HG03469 (cell line): Measurements from ENCODE around the gene TEX28.
A peak's percentile ranks its signal among the peaks of the same experiment; 100 is the strongest.
"Not testable (repeated sequence)": the region's sequence is repeated elsewhere in the genome, so short reads cannot be mapped to it uniquely, and the experiment has no call there.

ENCODE experiments used
- ATAC-seq: cut with Tn5 transposase; IDR thresholded peaks from one replicate; pipeline ENCODE4 v1.9.1; 2021; ENCODE audit warnings: mild to moderate bottlenecking, moderate library complexity, moderate number of reproducible peaks; ENCODE audit not compliant: unreplicated experiment

The TEX28 gene

GRCh38 chrX:154312116-154312515, 17.2 kb upstream of the TEX28 start:
- ATAC-seq: no peak

- no peak for ATAC-seq
Observed at GRCh38 chrX:154310616-154311536, 16.0 kb upstream of the TEX28 start.

- no peak for ATAC-seq
Observed at GRCh38 chrX:154309041-154309775, 14.3 kb upstream of the TEX28 start.

- no peak for ATAC-seq
Observed at GRCh38 chrX:154308108-154308946, 13.4 kb upstream of the TEX28 start.

- no peak for ATAC-seq
Observed at GRCh38 chrX:154307202-154307601, 12.3 kb upstream of the TEX28 start.

GRCh38 chrX:154305541-154306205, 10.7 kb upstream of the TEX28 start:
- no peak for ATAC-seq

GRCh38 chrX:154304846-154305245, 9.9 kb upstream of the TEX28 start:
- no peak for ATAC-seq

- ATAC-seq: no peak
Observed at GRCh38 chrX:154303476-154303875, 8.6 kb upstream of the TEX28 start.

GRCh38 chrX:154302998-154303397, 8.1 kb upstream of the TEX28 start:
- ATAC-seq: not testable (repeated sequence)

GRCh38 chrX:154300816-154301215, 5.9 kb upstream of the TEX28 start:
- ATAC-seq: no peak

GRCh38 chrX:154298312-154298711, 3.4 kb upstream of the TEX28 start:
- ATAC-seq: no peak

- no peak for ATAC-seq
Observed at GRCh38 chrX:154296731-154297130, 1.8 kb upstream of the TEX28 start.

GRCh38 chrX:154295664-154296310, 863 bp upstream of the TEX28 start, which contains the start of gene TKTL1:
TSS of gene TKTL1 (plus strand) at chrX:154295795. CDS start at chrX:154295860, 65 bp downstream.
- ATAC-seq: no peak

- not testable (repeated sequence) for ATAC-seq
Observed at GRCh38 chrX:154286406-154286805, 8.5 kb downstream of the TEX28 start.

GRCh38 chrX:154284489-154285338, 10.2 kb downstream of the TEX28 start:
- peak; percentile 60 for ATAC-seq

GRCh38 chrX:154269245-154269644, 25.7 kb downstream of the TEX28 start:
- ATAC-seq: not testable (repeated sequence)

- not testable (repeated sequence) for ATAC-seq
Observed at GRCh38 chrX:154263072-154263471, 31.9 kb downstream of the TEX28 start.

GRCh38 chrX:154258711-154259110, 36.2 kb downstream of the TEX28 start:
- not testable (repeated sequence) for ATAC-seq

GRCh38 chrX:154257282-154257681, 37.6 kb downstream of the TEX28 start, which contains the start of gene OPN1MW3:
TSS of gene OPN1MW3 (plus strand) at chrX:154257582. CDS start at chrX:154257620, 38 bp downstream.
- not testable (repeated sequence) for ATAC-seq
